HG02981 (cell line): ENCODE data around the gene CMA1.
"Not testable (repeated sequence)": the region's sequence is repeated elsewhere in the genome, so short reads cannot be mapped to it uniquely, and the experiment has no call there.

Source experiments
- ATAC-seq: cut with Tn5 transposase; IDR thresholded peaks from one replicate; pipeline ENCODE4 v1.9.1; 2021; ENCODE audit warnings: mild to moderate bottlenecking, moderate library complexity; ENCODE audit not compliant: unreplicated experiment

The CMA1 gene

DNA sequence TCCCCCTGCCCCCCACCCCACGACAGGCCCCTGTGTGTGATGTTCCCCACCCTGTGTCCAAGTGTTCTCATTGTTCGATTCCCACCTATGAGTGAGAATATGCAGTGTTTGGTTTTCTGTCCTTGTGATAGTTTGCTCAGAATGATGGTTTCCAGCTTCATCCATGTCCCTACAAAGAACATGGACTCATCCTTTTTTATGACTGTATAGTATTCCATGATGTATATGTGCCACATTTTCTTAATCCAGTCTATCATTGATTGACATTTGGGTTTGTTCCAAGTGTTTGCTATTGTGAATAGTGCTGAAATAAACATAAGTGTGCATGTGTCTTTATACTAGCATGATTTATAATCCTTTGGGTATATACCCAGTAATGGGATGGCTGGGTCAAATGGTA is 37.6 kb downstream of the CMA1 start:
- not testable (repeated sequence) for ATAC-seq

DNA sequence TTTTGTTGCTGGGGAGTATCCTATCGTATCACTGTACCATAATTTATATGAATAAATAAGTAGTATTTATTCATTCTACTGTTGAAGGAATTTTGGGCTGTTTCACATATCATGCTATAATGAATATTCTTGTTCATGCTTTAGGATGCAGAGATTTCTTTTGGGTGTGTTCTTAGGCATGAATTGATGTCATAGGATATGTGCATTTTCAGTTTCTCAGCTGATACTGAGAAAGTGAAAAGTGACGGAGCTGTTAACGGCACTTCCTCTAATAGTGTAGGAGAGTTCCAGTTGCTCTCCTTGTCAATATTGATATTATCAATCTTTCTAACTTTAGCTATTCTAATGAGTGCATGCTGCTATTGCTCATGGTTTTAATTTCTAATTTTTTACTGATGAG is 42.3 kb downstream of the CMA1 start:
- no peak for ATAC-seq

DNA sequence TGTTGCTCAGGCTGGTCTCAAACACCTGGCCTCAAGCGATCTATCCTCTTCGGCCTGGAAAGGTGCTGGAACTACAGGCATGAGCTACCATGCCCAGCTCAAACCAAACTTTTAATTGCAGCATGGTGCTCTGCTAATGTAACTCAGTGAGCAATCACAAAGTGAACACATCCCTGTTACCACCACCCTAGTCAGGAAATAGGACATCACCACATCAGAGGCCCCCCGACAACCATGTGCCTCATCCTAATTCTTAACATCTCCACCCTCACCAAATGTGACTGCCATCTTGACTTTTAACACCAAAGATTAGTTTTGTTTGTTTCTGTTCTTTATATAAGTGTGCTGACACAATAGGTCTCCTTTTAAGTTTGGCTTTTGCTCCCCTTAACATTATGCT is 42.7 kb downstream of the CMA1 start:
- ATAC-seq: no peak

DNA sequence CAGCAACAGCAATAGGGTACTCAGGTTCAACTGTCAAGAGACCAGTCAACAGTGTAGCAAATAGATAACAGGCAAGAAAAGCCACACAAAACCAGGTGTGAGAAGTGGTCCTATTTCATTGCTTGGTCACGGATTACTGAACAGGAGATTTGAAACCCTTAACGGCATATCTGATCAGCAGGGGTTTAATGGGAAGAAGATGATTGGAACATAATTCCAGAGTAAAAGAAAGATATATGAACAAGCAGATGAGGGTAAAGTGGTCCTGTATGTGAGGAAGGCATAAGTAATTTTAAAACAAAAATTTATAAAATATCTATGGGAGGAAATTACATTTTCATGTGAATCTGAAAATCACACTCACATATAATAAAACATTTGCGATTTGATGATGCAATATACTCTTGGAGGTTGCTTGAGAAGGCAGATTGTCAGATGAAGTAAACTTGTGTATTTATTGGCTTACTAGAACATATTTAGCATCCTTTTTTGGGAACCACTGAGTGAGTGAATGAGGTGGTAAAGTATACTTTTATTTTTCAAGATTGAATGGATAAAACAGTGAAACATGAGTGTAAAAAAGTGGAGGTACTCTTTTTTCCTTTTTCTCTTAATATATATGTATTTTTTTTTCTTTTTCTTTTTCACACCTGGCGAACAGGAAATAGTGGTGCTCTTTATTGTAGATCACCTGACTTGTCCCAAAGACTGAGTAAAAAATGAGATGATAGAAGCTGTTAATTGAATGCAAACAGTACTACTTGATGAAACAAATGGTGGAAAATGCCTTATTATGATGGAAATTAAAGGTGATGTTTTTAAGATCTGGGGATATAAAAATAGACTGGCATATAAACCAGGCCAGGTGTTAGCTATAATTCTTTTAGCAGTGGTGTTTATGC is 43.9 kb downstream of the CMA1 start:
- no peak for ATAC-seq

DNA sequence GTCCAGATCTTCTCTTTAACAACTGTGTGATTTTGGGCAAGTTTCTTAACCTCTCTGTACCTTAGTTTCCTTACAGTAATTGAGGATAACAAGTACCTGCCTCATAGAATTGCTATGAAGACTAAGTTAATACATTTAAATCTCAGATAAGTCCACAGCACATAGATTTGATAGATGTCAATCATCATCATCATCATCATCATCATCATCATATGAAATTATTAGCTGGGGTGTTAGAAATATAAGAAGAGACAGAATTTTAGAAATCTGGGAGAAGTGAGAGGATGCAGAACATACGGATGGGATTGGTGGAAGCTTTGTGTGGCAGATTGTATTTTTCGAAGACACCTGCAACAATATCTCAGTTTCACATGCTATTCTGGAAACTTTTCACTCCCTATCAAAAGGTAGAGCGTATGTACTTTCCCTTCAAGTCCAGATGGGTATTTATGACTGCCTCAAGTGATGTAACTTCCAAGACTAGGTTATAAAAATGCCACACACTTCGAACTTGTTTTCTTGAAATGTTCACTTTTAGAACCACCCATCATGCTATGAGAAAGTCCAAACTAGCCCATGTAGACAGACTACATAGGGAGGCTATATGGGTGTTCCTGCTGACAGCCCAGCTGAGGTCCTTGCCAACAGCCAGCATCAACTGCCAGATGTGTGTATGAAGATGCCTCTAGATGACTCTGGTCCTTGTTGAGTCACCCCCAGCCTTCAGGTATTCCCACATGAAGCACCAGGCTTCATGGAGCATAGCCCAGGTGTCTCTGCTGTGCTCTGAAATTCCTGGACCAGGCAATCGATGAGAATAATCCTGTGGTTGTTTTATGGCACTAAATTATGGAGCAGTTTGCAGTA is 44.8 kb downstream of the CMA1 start:
- ATAC-seq: no peak

DNA sequence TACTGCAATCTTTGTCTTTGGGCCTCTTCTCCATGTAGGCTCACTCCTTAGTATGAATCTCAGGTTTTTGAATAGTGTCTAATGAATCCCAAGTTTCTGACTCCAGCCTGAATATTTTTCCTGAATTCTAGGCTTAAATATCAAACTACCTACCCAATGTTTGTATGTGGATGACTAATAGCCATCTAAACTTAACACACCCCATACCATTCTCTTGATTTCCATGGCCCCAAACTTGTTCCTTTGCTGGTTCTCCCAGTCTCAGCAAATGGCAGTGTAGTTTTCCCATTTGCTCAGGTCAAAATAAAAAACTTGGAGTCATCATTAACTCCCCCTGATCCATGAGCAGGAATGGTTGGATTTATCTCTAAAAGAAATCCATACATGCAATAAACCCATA is 46.7 kb downstream of the CMA1 start:
- ATAC-seq: no peak

DNA sequence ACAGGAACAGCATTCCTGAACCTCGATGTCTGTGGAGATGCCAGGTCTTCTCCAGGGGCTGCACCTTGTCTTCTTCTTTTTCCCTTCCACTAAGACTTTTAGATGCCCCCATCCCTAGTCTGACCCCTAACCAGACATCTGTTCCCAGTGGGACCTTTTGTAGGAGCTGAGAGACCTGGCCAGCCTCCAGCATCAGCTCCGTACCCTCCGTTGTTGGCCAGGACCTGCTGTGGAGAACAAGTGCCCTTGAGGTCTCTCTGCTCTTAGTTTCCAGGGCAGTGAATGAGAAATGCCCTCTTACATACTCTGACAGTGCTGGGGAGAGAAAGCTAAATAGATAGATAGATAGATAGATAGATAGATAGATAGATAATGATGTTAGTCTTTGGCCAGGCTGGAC is 48.7 kb downstream of the CMA1 start:
- ATAC-seq: no peak

DNA sequence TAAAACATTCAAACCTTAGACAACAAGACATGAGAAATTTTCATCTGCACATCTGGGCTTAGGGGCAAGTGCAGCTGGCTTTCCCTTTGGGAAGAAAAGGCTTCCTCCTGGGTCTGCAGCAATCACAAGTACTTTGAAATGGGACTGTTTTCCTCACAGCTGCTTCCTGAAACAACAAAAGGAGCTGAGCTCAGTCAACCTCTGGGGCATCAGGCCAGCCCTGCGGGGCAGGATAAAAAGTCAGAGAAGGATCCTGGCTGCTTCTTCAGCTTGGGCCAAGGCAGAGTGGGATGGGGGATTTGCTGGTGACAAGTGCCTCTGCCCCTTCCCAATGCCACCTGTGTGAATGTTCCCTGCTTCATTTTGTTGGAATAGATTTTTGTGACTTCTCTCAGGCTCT is 49.3 kb downstream of the CMA1 start:
- no peak for ATAC-seq

DNA sequence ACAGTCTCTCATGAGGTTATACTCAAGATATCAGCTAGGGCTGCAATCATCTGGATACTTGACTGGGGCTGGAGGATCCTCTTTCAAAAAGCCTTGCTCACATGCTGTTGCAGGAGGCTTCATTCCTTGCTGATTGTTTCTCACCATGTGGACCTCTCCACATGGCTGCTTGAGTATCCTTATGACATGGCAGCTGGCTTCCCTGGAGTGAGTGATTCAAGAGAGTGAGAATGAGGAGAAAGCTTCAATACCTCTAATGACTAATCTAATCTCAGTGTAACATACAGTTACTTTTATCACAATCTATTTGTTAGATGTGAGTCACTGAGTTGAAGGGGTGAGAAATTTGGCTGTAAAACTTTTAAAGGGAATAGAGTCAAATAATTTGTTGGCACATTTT is 51.1 kb downstream of the CMA1 start:
- ATAC-seq: no peak
